Measurements from ENCODE around the gene COPS3.

DNA sequence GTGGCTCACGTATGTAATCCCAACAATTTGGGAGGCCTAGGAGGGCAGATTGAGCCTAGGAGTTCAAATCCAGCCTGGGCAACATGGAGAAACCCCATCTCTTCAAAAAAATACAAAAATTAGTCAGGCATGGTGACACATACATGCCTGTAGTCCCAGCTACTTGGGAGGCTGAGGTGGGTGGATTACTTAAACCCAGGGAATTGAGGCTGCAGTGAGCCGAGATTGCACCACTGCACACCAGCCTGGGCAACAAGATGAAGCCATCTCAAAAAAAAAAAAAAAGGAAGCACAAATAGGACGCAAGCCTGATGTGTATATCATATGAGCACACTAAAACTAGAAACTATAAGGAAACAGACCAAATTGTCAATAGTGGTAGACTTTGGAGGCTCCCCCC is 27.0 kb downstream of the COPS3 start:
- no peak for TF ChIP-seq TCF7L2 (IDR thresholded peaks at IDR 0.05; ENCODE audit: low read depth, low read length)
- TF ChIP-seq, protein P1, sequence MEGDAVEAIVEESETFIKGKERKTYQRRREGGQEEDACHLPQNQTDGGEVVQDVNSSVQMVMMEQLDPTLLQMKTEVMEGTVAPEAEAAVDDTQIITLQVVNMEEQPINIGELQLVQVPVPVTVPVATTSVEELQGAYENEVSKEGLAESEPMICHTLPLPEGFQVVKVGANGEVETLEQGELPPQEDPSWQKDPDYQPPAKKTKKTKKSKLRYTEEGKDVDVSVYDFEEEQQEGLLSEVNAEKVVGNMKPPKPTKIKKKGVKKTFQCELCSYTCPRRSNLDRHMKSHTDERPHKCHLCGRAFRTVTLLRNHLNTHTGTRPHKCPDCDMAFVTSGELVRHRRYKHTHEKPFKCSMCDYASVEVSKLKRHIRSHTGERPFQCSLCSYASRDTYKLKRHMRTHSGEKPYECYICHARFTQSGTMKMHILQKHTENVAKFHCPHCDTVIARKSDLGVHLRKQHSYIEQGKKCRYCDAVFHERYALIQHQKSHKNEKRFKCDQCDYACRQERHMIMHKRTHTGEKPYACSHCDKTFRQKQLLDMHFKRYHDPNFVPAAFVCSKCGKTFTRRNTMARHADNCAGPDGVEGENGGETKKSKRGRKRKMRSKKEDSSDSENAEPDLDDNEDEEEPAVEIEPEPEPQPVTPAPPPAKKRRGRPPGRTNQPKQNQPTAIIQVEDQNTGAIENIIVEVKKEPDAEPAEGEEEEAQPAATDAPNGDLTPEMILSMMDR (IDR thresholded peaks at IDR 0.05): no peak

Measured in Panc1 (cell line).